HAP-1 (cell line): ENCODE results near the gene SERPINA3.

Experiments used
- DNase-seq, 2 experiments: peaks; one replicate each; pipeline ENCODE4 v3.0.0-alpha.2; 2016 to 2020; ENCODE audit warnings: low spot score in 2 of 2
- H3K27me3 ChIP-seq: fragments of 250-450 bp; sonication (Bioruptor Pico); 2 replicates; pipeline ENCODE4 v1.5.1; 2020; ENCODE audit warnings: low read depth, mild to moderate bottlenecking, moderate library complexity
- H3K36me3 ChIP-seq: fragments of 250-450 bp; sonication (Bioruptor Pico); replicated peaks from 2 replicates; pipeline ENCODE4 v1.5.1; 2020; ENCODE audit warnings: mild to moderate bottlenecking
- H3K4me1 ChIP-seq: fragments of 250-450 bp; sonication (Bioruptor Pico); 2 replicates; pipeline ENCODE4 v1.5.1; 2020; ENCODE audit warnings: mild to moderate bottlenecking
- H3K4me3 ChIP-seq: fragments of 250-450 bp; sonication (Bioruptor Pico); 2 replicates; pipeline ENCODE4 v1.5.1; 2020; ENCODE audit warnings: mild to moderate bottlenecking, moderate library complexity
- H3K9me3 ChIP-seq: fragments of 250-450 bp; sonication (Bioruptor Pico); 2 replicates; pipeline ENCODE4 v1.5.1; 2020; ENCODE audit warnings: mild to moderate bottlenecking, moderate library complexity
- in situ Hi-C: fragments of 300-500 bp; cut with MboI; formaldehyde crosslinking; loops from 3 replicates; pipeline ENCODE4 v1.14.3; 2020; ENCODE audit warnings: low sequenced_read_pairs, inconsistent platforms, mixed read lengths

Gene SERPINA3

GRCh38 chr14:94670692-94671285, 58.6 kb downstream of the SERPINA3 start:
- no peaks in the 10 kb centered on the region for H3K4me1 ChIP-seq
- no peak overlapping the region for H3K4me3 ChIP-seq
- H3K27me3 ChIP-seq = peaks cover 4% of the 10 kb centered on the region
- in situ Hi-C loops = no loop called here
- H3K36me3 ChIP-seq = no peaks in the 10 kb centered on the region
- no peak for DNase-seq
- no peaks in the 10 kb centered on the region for H3K9me3 ChIP-seq

DNA sequence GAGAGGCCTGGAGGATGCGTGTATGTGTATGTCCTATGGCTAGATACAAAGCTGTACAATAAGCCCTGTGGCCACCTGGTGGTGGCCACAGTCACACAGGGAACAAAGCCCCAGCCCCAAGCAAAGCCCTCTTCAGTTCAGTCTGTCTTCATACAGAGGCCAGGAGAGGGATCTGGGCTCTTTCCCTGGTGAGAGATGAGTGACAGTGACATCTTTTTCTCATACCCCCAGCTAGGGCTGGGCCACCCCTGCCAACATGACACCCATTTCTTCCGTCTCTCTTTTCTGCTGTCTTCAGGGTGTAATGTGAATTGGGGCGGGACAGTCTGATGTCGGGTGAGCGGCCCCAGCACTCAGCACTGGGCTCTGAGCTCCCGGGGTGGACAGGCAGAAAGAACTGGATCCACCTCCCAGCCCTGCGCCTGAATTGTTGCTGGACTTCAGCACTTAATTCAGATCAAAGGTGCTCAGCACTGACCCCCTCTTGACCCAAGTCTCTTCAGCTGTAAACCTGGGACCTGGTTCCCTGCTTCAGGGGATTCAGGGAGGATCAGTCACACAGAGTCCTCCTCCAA, 59.8 kb downstream of the SERPINA3 start:
- no peaks in the 10 kb centered on the region for H3K36me3 ChIP-seq
- H3K4me1 ChIP-seq = no peaks in the 10 kb centered on the region
- in situ Hi-C loops = no loop called here
- peaks cover 4% of the 10 kb centered on the region for H3K27me3 ChIP-seq
- no peak for DNase-seq
- H3K9me3 ChIP-seq = no peaks in the 10 kb centered on the region
- H3K4me3 ChIP-seq = no peak overlapping the region

- no peaks in the 10 kb centered on the region for H3K36me3 ChIP-seq
Observed at GRCh38 chr14:94673071-94673470, 60.9 kb downstream of the SERPINA3 start.

More at GRCh38 chr14:94673071-94673470, 60.9 kb downstream of the SERPINA3 start:
- no peaks in the 10 kb centered on the region; the same call in 1 of the 2 replicates for H3K4me1 ChIP-seq
- H3K27me3 ChIP-seq = no peaks in the 10 kb centered on the region; the same call in 1 of the 2 replicates
- in situ Hi-C loops = no loop called here
- no peaks in the 10 kb centered on the region for H3K9me3 ChIP-seq
- no peak overlapping the region for H3K4me3 ChIP-seq
- DNase-seq = no peak
